K562 (cell line): Measurements from ENCODE around the gene ARFGEF3. TPM values are rescaled to one million over a fixed set of nuclear protein-coding genes. Genes with fewer than 3 reads are reported as not detected.

Experiments
- ATAC-seq: fragments of 200-7000 bp; cut with Tn5 transposase; 3 replicates; pipeline ENCODE4 v1.9.1; 2020; ENCODE audit warnings: moderate library complexity
- BruUV-seq: library from RNA; stranded (reverse); fragments of 400-500 nt; replicated peaks from 2 replicates; lab custom pipeline; 2021; lab: Mats Ljungman, UMichigan
- CTCF ChIA-PET: fragments of 300-600 bp; formaldehyde crosslinking; extraction: SDS; loops from one replicate; lab custom pipeline; 2021; ENCODE audit warnings: low intra/inter-chr PET ratio; lab: Yijun Ruan, JAX
- POLR2A ChIA-PET: fragments of 300-600, 350-650 bp; sonication (Branson Sonifier 250); formaldehyde crosslinking; extraction: SDS; loops from one replicate; lab custom pipeline; 2021; ENCODE audit warnings: antibody characterized with exemption, inconsistent platforms; lab: Yijun Ruan, JAX
- DNase-seq, 4 experiments: peaks; one replicate each; pipeline versions ENCODE4 v3.0.0 to v3.0.0-alpha.2; 2011 to 2018; ENCODE audit warnings: low spot score in 3 of 4, mixed read lengths in 3 of 4; ENCODE audit errors: extremely low read depth in 1 of 4
- FAIRE-seq: peaks from 2 replicates; lab custom pipeline; 2011; peaks lifted over from hg19 to GRCh38; lab: Jason Lieb, UNC
- H2AFZ ChIP-seq: 2 replicates; pipeline ENCODE4 v1.6.0; 2011; ENCODE audit warnings: low read depth, low read length, control low read depth, inconsistent platforms
- H3K27ac ChIP-seq: fragments of 200-600 bp; 3 replicates; pipeline ENCODE4 v1.8.0; 2011; ENCODE audit warnings: low read depth, mild to moderate bottlenecking, control low read depth, inconsistent platforms, low read length, moderate library complexity, mixed read lengths; ENCODE audit errors: extremely low read depth
- H3K27me3 ChIP-seq, 2 experiments: fragments of 300-600 bp in 1 of 2; 2 replicates in 1 of 2; 3 replicates in 1 of 2; pipeline versions ENCODE4 v1.6.0 to v1.8.0; 2011; ENCODE audit warnings: inconsistent platforms in 2 of 2, low read length in 2 of 2, mild to moderate bottlenecking in 1 of 2, mixed read lengths in 1 of 2, moderate library complexity in 1 of 2; ENCODE audit not compliant: control insufficient read depth in 2 of 2, insufficient read depth in 2 of 2
- H3K36me3 ChIP-seq: fragments of 300-600 bp; 3 replicates; pipeline ENCODE4 v1.8.0; 2011; ENCODE audit warnings: mild to moderate bottlenecking, low read length, inconsistent platforms; ENCODE audit not compliant: control insufficient read depth, insufficient read depth
- H3K4me1 ChIP-seq, 2 experiments: fragments of 200-600 bp in 1 of 2; replicated peaks in 1 of 2; 2 replicates in 1 of 2; 3 replicates in 1 of 2; pipeline versions ENCODE4 v1.5.1 to v1.8.0; 2011; ENCODE audit warnings: inconsistent platforms in 2 of 2, low read length in 2 of 2, mild to moderate bottlenecking in 1 of 2, mixed read lengths in 1 of 2, moderate library complexity in 1 of 2; ENCODE audit not compliant: control insufficient read depth in 2 of 2, insufficient read depth in 2 of 2
- H3K4me2 ChIP-seq: 2 replicates; pipeline ENCODE4 v1.6.1; 2011; ENCODE audit warnings: low read length, control low read depth, inconsistent platforms, mixed read lengths; ENCODE audit not compliant: insufficient read depth
- H3K4me3 ChIP-seq: fragments of 200-600 bp; sonication (generic), shearing (Covaris generic); 2 replicates; pipeline ENCODE4 v1.5.1; 2016; ENCODE audit warnings: control low read depth, inconsistent platforms
- H3K79me2 ChIP-seq: fragments of 200-600 bp; 3 replicates; pipeline ENCODE4 v1.8.0; 2011; ENCODE audit warnings: low read length, inconsistent platforms; ENCODE audit not compliant: control insufficient read depth, insufficient read depth
- H3K9ac ChIP-seq, 2 experiments: 2 replicates each; pipeline versions ENCODE4 v1.6.0 to v1.6.1; 2011; ENCODE audit warnings: low read depth in 2 of 2, low read length in 2 of 2, control low read depth in 1 of 2, inconsistent platforms in 1 of 2, mild to moderate bottlenecking in 1 of 2, mixed read lengths in 1 of 2; ENCODE audit not compliant: insufficient read depth in 1 of 2
- H3K9me1 ChIP-seq: one replicate; pipeline ENCODE4 v1.6.0; 2011; ENCODE audit warnings: inconsistent platforms, mild to moderate bottlenecking, low read length, moderate library complexity; ENCODE audit not compliant: control insufficient read depth, insufficient read depth
- H3K9me3 ChIP-seq: replicated peaks from 2 replicates; pipeline ENCODE4 v1.5.1; 2011; ENCODE audit warnings: low read depth, low read length, inconsistent platforms; ENCODE audit not compliant: control insufficient read depth, insufficient read depth
- H4K20me1 ChIP-seq: replicated peaks from 2 replicates; pipeline ENCODE4 v1.6.1; 2011; ENCODE audit warnings: low read length, inconsistent platforms, mixed read lengths; ENCODE audit not compliant: control insufficient read depth, insufficient read depth
- EZH2 ChIP-seq: IDR thresholded peaks from 2 replicates; pipeline ENCODE4 v1.6.1; 2012; ENCODE audit warnings: low read depth, mild to moderate bottlenecking, inconsistent platforms, low read length, borderline replicate concordance
- FOSL1 ChIP-seq: fragments of 200-800 bp; sonication (Bioruptor generic); conservative IDR thresholded peaks from 2 replicates; pipeline ENCODE4 v1.6.1; 2016; ENCODE audit warnings: missing genetic modification characterization, missing compliant biosample characterization
- FOXJ3 ChIP-seq: sonication (generic); formaldehyde crosslinking; IDR thresholded peaks from 2 replicates; pipeline ENCODE4 v1.4.0; 2020; ENCODE audit warnings: mild to moderate bottlenecking, missing genetic modification reagents
- HIVEP1 ChIP-seq: fragments of 250-450 bp; sonication (Bioruptor Pico); IDR thresholded peaks from 2 replicates; pipeline ENCODE4 v1.4.0; 2020; ENCODE audit warnings: mild to moderate bottlenecking
- POLR2A ChIP-seq: fragments of 450-650 bp; conservative IDR thresholded peaks from 2 replicates; pipeline ENCODE4 v1.6.1; 2016
- RHOXF2B ChIP-seq: fragments of 250-450 bp; sonication (Bioruptor Pico); conservative IDR thresholded peaks from 2 replicates; pipeline ENCODE4 v1.5.1; 2021
- SIN3A ChIP-seq, 2 experiments: fragments of 150-350 bp in 1 of 2; IDR thresholded peaks; 2 replicates each; pipeline ENCODE4 v1.6.1; 2011 to 2016; ENCODE audit warnings: borderline replicate concordance in 2 of 2, low read depth in 2 of 2, low read length in 2 of 2, mild to moderate bottlenecking in 2 of 2, moderate library complexity in 2 of 2; ENCODE audit not compliant: control insufficient read depth in 1 of 2
- SIRT6 ChIP-seq: IDR thresholded peaks from one replicate; pipeline ENCODE4 v1.6.1; 2012; ENCODE audit warnings: low read depth, mild to moderate bottlenecking, control low read depth, inconsistent platforms, low read length, moderate library complexity
- THRAP3 ChIP-seq: fragments of 450-650 bp; IDR thresholded peaks from 2 replicates; pipeline ENCODE4 v1.6.1; 2016; ENCODE audit warnings: mild to moderate bottlenecking, inconsistent platforms, borderline replicate concordance
- ZKSCAN3 ChIP-seq: fragments of 250-450 bp; sonication (Bioruptor Pico); IDR thresholded peaks from 2 replicates; pipeline ENCODE4 v1.4.0; 2020
- ZNF124 ChIP-seq: sonication (generic); formaldehyde crosslinking; IDR thresholded peaks from 2 replicates; pipeline ENCODE4 v1.8.1; 2022; ENCODE audit warnings: missing genetic modification reagents
- ZNF134 ChIP-seq: fragments of 250-450 bp; sonication (Bioruptor Pico); conservative IDR thresholded peaks from 2 replicates; pipeline ENCODE4 v1.4.0; 2020
- ZNF197 ChIP-seq: fragments of 200-800 bp; sonication (Bioruptor generic); IDR thresholded peaks from 2 replicates; pipeline ENCODE4 v1.6.1; 2016; ENCODE audit warnings: low read depth, missing genetic modification characterization, missing compliant biosample characterization
- ZNF311 ChIP-seq: fragments of 250-450 bp; sonication (Bioruptor Pico); IDR thresholded peaks from 2 replicates; pipeline ENCODE4 v1.4.0; 2020; ENCODE audit warnings: mild to moderate bottlenecking, moderate library complexity
- ZNF41 ChIP-seq: fragments of 250-450 bp; sonication (Bioruptor Pico); conservative IDR thresholded peaks from 2 replicates; pipeline ENCODE4 v1.4.0; 2020; ENCODE audit warnings: mild to moderate bottlenecking
- ZNF436 ChIP-seq: fragments of 250-450, 450-650 bp; sonication (Bioruptor Pico); formaldehyde crosslinking; IDR thresholded peaks from 2 replicates; pipeline ENCODE4 v1.7.0; 2020; ENCODE audit warnings: mild to moderate bottlenecking
- in situ Hi-C: fragments of 300-500 bp; cut with MboI; formaldehyde crosslinking; loops from 4 replicates; pipeline ENCODE4 v1.15.0; 2018; ENCODE audit warnings: inconsistent platforms, mixed read lengths
- intact Hi-C: fragments of 100-400 bp; cut with micrococcal nuclease; formaldehyde crosslinking; loops from 2 replicates; pipeline ENCODE4 v1.14.2; 2022
- polyA plus RNA-seq, 8 experiments: library from polyadenylated mRNA; depleted of rRNA in 4 of 8; stranded (reverse) in 5 of 8; unstranded in 3 of 8; fragments of >200 nt; fragmentation: Nextera tagmentation in 2 of 8; fragmentation: Illumina TruSeq in 1 of 8; extraction: Ambion mirVana in 2 of 8; extraction: Trizol in 1 of 8; gene quantifications; 2 replicates each; pipeline versions ENCODE4 v1.2.1 to v1.2.3, GENCODE V29; 2011 to 2014; ENCODE audit warnings: inconsistent platforms in 1 of 8, missing spikeins in 1 of 8
- total RNA-seq, 7 experiments: library from RNA; depleted of rRNA in 6 of 7; stranded (reverse); fragments of >200 nt in 6 of 7; fragmentation: Illumina TruSeq in 2 of 7; extraction: Trizol in 2 of 7; gene quantifications; 2 replicates each; pipeline versions ENCODE4 v1.2.1 to v1.2.3, GENCODE V29; 2011 to 2021; ENCODE audit warnings: low replicate concordance in 1 of 7
- TF ChIP-seq, protein P1 (sequence below): fragments of 250-450 bp; sonication (Bioruptor Pico); IDR thresholded peaks from 2 replicates; pipeline ENCODE4 v1.6.1; 2021; ENCODE audit warnings: mild to moderate bottlenecking
- TF ChIP-seq, protein P2 (sequence below): fragments of 250-450 bp; sonication (Bioruptor Pico); IDR thresholded peaks from 2 replicates; pipeline ENCODE4 v1.8.0; 2022; ENCODE audit warnings: moderate library complexity, mild to moderate bottlenecking, inconsistent platforms

The ARFGEF3 gene
- total and polyA plus RNA-seq, 9 of the 15 experiments (the other 6 are each of a cell fraction or from before 2014, with no cell fraction given) = under 0.01 to 0.02 TPM; not detected in 7

DNA sequence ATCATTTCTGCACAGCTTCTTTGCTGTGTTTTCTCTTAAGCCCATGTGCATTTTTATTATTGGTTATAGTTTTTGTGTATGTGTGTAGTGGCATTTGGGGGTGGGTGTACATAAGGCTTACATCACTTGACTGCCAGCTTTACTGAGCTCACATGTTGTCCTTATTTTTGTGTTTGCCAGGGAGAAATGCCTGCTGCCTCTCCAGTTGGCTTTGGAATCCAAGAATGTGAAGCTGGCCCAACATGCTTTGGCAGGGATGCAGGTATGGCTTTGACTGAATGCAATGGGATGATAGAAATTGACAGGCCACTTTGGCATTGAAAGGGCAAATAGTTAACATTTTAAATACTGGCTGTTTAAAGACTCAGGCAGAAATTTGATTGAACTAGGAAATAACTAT, 45.1 kb downstream of the ARFGEF3 start:
- FAIRE-seq (no peak), DNase-seq (no peak), ATAC-seq (no peak)
- no peak overlapping the region for H3K4me2 ChIP-seq
- no peak overlapping the region for H3K27ac ChIP-seq
- POLR2A ChIA-PET = no interaction called here
- no TSS peak for BruUV-seq
- no peak overlapping the region for H3K4me3 ChIP-seq
- no peaks in the 10 kb centered on the region for H3K36me3 ChIP-seq
- no peaks in the 10 kb centered on the region for H3K9me1 ChIP-seq
- CTCF ChIA-PET = no interaction called here
- H3K27me3 ChIP-seq = peaks cover 0 to 5% of the 10 kb centered on the region in 2 experiments; a peak in 1 of 5 replicates
- intact Hi-C loops (no loop called here), in situ Hi-C loops (no loop called here)
- no peaks in the 10 kb centered on the region for H3K4me1 ChIP-seq
- TF ChIP-seq ZNF311 (CRISPR knock-in tag) = no peak
- TF ChIP-seq ZNF197 (CRISPR knock-in tag) = no peak
- TF ChIP-seq ZNF124 = no peak
- no peak for TF ChIP-seq THRAP3
- no peak for TF ChIP-seq SIRT6
- TF ChIP-seq, protein P1, sequence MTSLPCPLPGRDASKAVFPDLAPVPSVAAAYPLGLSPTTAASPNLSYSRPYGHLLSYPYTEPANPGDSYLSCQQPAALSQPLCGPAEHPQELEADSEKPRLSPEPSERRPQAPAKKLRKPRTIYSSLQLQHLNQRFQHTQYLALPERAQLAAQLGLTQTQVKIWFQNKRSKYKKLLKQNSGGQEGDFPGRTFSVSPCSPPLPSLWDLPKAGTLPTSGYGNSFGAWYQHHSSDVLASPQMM (CRISPR knock-in tag) = no peak
- no peak for TF ChIP-seq ZKSCAN3
- TF ChIP-seq HIVEP1 (CRISPR knock-in tag) = no peak
- no peak for TF ChIP-seq FOXJ3 (CRISPR knock-in tag)
- no peak for TF ChIP-seq SIN3A (IDR thresholded peaks at IDR 0.05; ENCODE audit: borderline replicate concordance in 2 of 2, control insufficient read depth in 1 of 2, low read depth in 2 of 2, low read length in 2 of 2)
- no peak for TF ChIP-seq FOSL1 (tag)
- TF ChIP-seq RHOXF2B = no peak
- no peak for TF ChIP-seq ZNF436
- no peak for TF ChIP-seq ZNF41
- no peak for TF ChIP-seq ZNF134
- no peak for TF ChIP-seq POLR2A
- no peak for TF ChIP-seq EZH2
- TF ChIP-seq, protein P2, sequence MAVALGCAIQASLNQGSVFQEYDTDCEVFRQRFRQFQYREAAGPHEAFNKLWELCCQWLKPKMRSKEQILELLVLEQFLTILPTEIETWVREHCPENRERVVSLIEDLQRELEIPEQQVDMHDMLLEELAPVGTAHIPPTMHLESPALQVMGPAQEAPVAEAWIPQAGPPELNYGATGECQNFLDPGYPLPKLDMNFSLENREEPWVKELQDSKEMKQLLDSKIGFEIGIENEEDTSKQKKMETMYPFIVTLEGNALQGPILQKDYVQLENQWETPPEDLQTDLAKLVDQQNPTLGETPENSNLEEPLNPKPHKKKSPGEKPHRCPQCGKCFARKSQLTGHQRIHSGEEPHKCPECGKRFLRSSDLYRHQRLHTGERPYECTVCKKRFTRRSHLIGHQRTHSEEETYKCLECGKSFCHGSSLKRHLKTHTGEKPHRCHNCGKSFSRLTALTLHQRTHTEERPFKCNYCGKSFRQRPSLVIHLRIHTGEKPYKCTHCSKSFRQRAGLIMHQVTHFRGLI (CRISPR knock-in tag) = no peak
- no peaks in the 10 kb centered on the region for H3K79me2 ChIP-seq
- H3K9me3 ChIP-seq = no peaks in the 10 kb centered on the region; the same call in 1 of the 2 replicates
- H3K9ac ChIP-seq = no peak overlapping the region
- no peaks in the 10 kb centered on the region for H4K20me1 ChIP-seq
- no peak overlapping the region for H2AFZ ChIP-seq
